Endothelial cell of umbilical vein (primary cell): ENCODE measurements around the gene LRP10. TPM values are rescaled to one million over a fixed set of nuclear protein-coding genes. Genes with fewer than 3 reads are reported as not detected.

Experiments used
- BruUV-seq: library from RNA; stranded (reverse); fragments of 400-500 nt; replicated peaks from 2 replicates; lab custom pipeline; 2021; lab: Mats Ljungman, UMichigan
- CTCF ChIA-PET: fragments of 300-600, 350-600 bp; sonication (Branson Sonifier 250); formaldehyde crosslinking; loops from one replicate; lab custom pipeline; 2021; ENCODE audit warnings: antibody characterized with exemption, inconsistent platforms; lab: Charles Lee
- POLR2A ChIA-PET: fragments of 300-600, 350-600 bp; sonication (Branson Sonifier 250); formaldehyde crosslinking; loops from one replicate; lab custom pipeline; 2021; ENCODE audit warnings: antibody characterized with exemption, inconsistent platforms; lab: Charles Lee
- DNase-seq: peaks from one replicate; pipeline ENCODE4 v3.0.0-alpha.2; 2011; ENCODE audit warnings: low read depth, low spot score
- FAIRE-seq: peaks from 2 replicates; lab custom pipeline; 2011; peaks lifted over from hg19 to GRCh38; lab: Jason Lieb, UNC
- H2AFZ ChIP-seq: 2 replicates; pipeline ENCODE4 v1.6.0; 2012; ENCODE audit warnings: low read depth, low read length, control low read depth, inconsistent platforms
- H3K27ac ChIP-seq: 2 replicates; pipeline ENCODE4 v1.5.1; 2011; ENCODE audit warnings: low read depth, mild to moderate bottlenecking, control low read depth, low read length, moderate library complexity; ENCODE audit not compliant: insufficient read depth
- H3K27me3 ChIP-seq, 2 experiments: 2 replicates each; pipeline versions ENCODE4 v1.6.0 to v1.6.1; 2011; ENCODE audit warnings: low read length in 2 of 2, mixed read lengths in 1 of 2; ENCODE audit not compliant: control insufficient read depth in 2 of 2, insufficient read depth in 2 of 2
- H3K36me3 ChIP-seq, 2 experiments: 2 replicates in 1 of 2; 3 replicates in 1 of 2; pipeline ENCODE4 v1.5.1; 2011; ENCODE audit warnings: low read length in 2 of 2, mild to moderate bottlenecking in 1 of 2, moderate library complexity in 1 of 2; ENCODE audit not compliant: control insufficient read depth in 2 of 2, insufficient read depth in 2 of 2; ENCODE audit errors: extremely low read depth in 1 of 2
- H3K4me1 ChIP-seq: 3 replicates; pipeline ENCODE4 v1.5.1; 2011; ENCODE audit warnings: mild to moderate bottlenecking, low read length; ENCODE audit not compliant: control insufficient read depth, insufficient read depth; ENCODE audit errors: extremely low read depth
- H3K4me2 ChIP-seq: 2 replicates; pipeline ENCODE4 v1.6.1; 2011; ENCODE audit warnings: low read length, control low read depth, mixed read lengths; ENCODE audit not compliant: insufficient read depth
- H3K4me3 ChIP-seq, 3 experiments: fragments of 200-600 bp in 1 of 3; sonication (generic), shearing (Covaris generic) in 1 of 3; replicated peaks in 1 of 3; 2 replicates each; pipeline ENCODE4 v1.5.1; 2011 to 2016; ENCODE audit warnings: control low read depth in 3 of 3, low read length in 3 of 3, mild to moderate bottlenecking in 2 of 3, inconsistent platforms in 1 of 3, low read depth in 1 of 3, moderate library complexity in 1 of 3; ENCODE audit not compliant: insufficient read depth in 1 of 3
- H3K79me2 ChIP-seq: 2 replicates; pipeline ENCODE4 v1.6.0; 2012; ENCODE audit warnings: low read length, inconsistent platforms; ENCODE audit not compliant: control insufficient read depth, insufficient read depth
- H3K9ac ChIP-seq: replicated peaks from 2 replicates; pipeline ENCODE3; 2011; ENCODE audit warnings: low read length, control low read depth; ENCODE audit not compliant: insufficient read depth; ENCODE audit errors: extremely low read depth
- H3K9me1 ChIP-seq: replicated peaks from 3 replicates; pipeline ENCODE4 v1.6.0; 2011; ENCODE audit warnings: mild to moderate bottlenecking, low read length; ENCODE audit not compliant: control insufficient read depth, insufficient read depth; ENCODE audit errors: extremely low read depth
- H3K9me3 ChIP-seq: replicated peaks from 2 replicates; pipeline ENCODE4 v1.5.1; 2012; ENCODE audit warnings: low read length, inconsistent platforms; ENCODE audit not compliant: control insufficient read depth, insufficient read depth
- H4K20me1 ChIP-seq: replicated peaks from 2 replicates; pipeline ENCODE3; 2011; ENCODE audit warnings: mild to moderate bottlenecking, low read length; ENCODE audit not compliant: control insufficient read depth, insufficient read depth; ENCODE audit errors: extremely low read depth
- EZH2 ChIP-seq: IDR thresholded peaks from 2 replicates; pipeline ENCODE4 v1.6.1; 2012; ENCODE audit warnings: borderline replicate concordance, low read depth, mild to moderate bottlenecking, moderate library complexity, low read length, inconsistent platforms; ENCODE audit not compliant: severe bottlenecking
- FOS ChIP-seq: IDR thresholded peaks from 2 replicates; pipeline ENCODE4 v1.6.1; 2011; ENCODE audit warnings: mild to moderate bottlenecking, low read length, moderate library complexity, borderline replicate concordance; ENCODE audit not compliant: insufficient read depth
- GATA2 ChIP-seq: IDR thresholded peaks from 2 replicates; pipeline ENCODE4 v1.7.0; 2011; ENCODE audit warnings: low read depth, mild to moderate bottlenecking, moderate library complexity, mixed read lengths, low read length; ENCODE audit not compliant: insufficient read length, insufficient read depth
- JUN ChIP-seq: IDR thresholded peaks from 2 replicates; pipeline ENCODE4 v1.6.1; 2011; ENCODE audit warnings: borderline replicate concordance, low read depth; ENCODE audit not compliant: insufficient read length, insufficient read depth
- MYC ChIP-seq: IDR thresholded peaks from one replicate; pipeline ENCODE4 v1.6.1; 2011; ENCODE audit warnings: mild to moderate bottlenecking, low read depth, low read length
- POLR2A ChIP-seq: IDR thresholded peaks from 2 replicates; pipeline ENCODE4 v1.6.1; 2012; ENCODE audit warnings: low read depth, mild to moderate bottlenecking, control low read depth, low read length
- POLR2AphosphoS5 ChIP-seq: IDR thresholded peaks from 2 replicates; pipeline ENCODE4 v1.6.1; 2012; ENCODE audit warnings: low read depth, mild to moderate bottlenecking, control low read depth, low read length, moderate library complexity; ENCODE audit not compliant: insufficient read depth
- dilution Hi-C: fragments of 300-500 bp; cut with MboI; formaldehyde crosslinking; loops from one replicate; pipeline ENCODE4 v1.15.0; 2019; ENCODE audit warnings: low sequenced_read_pairs; ENCODE audit not compliant: extremely low pct_ligation_motif_present
- intact Hi-C: fragments of 100-400 bp; cut with micrococcal nuclease; formaldehyde crosslinking; loops from one replicate; pipeline ENCODE4 v1.10.0; 2022
- polyA plus RNA-seq, 4 experiments: library from polyadenylated mRNA; depleted of rRNA in 3 of 4; stranded (reverse) in 3 of 4; unstranded in 1 of 4; fragments of >200 nt; gene quantifications; 2 replicates each; pipeline versions ENCODE4 v1.2.1 to v1.2.3, GENCODE V29; 2011 to 2012; ENCODE audit warnings: missing spikeins in 1 of 4
- total RNA-seq: library from RNA; stranded (reverse); gene quantifications from 2 replicates; pipeline ENCODE4 v1.2.3, GENCODE V29; 2021
- TF ChIP-seq, protein P1 (sequence below), 2 donors: IDR thresholded peaks; 1 replicate in 1 of 2; 2 replicates in 1 of 2; pipeline ENCODE4 v1.5.1; 2011; ENCODE audit warnings: low read length in 2 of 2, mild to moderate bottlenecking in 2 of 2, moderate library complexity in 2 of 2, control low read depth in 1 of 2, inconsistent platforms in 1 of 2, low read depth in 1 of 2; ENCODE audit not compliant: insufficient read depth in 1 of 2; ENCODE audit errors: extremely low read depth in 1 of 2
- TF ChIP-seq, protein P2 (sequence below): IDR thresholded peaks from 2 replicates; pipeline ENCODE4 v1.6.1; 2011; ENCODE audit not compliant: insufficient read depth, insufficient read length

The LRP10 gene
- total and polyA plus RNA-seq, 2 donors (not counting 3 experiments of a cell fraction or from before 2014, with no cell fraction given), result 123 to 157 TPM

DNA sequence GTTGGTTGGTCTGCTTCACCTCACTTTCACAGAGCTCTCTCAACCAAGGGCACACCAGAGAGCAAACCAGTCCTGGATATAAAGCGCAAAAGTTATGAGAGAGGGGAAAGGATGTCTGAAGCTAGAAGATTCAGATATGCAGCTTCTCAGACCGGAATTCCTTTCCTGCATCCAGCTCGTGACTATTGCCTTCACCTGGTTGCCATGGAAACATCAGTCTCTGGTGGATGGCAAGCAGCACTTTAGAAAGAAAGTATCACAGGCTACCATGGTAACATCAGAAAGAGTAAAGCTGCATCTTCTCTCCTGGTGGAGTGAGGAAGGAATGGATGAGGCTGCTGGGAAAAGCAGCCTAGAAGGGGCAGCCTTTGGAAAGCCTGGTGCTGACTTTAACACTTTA lies 25.2 kb downstream of the LRP10 start:
- DNase-seq (no peak), FAIRE-seq (no peak)
- dilution Hi-C loops (no loop called here), intact Hi-C loops (no loop called here)
- Histone ChIP-seq H3K9ac (no peak overlapping the region), H3K4me1 (no peaks in the 10 kb centered on the region), H3K4me2 (no peak overlapping the region), H4K20me1 (no peaks in the 10 kb centered on the region), H3K27ac (no peak overlapping the region), H3K4me3 (no peak overlapping the region), H3K36me3 (peaks cover 4 to 10% of the 10 kb centered on the region in 2 experiments), H3K9me3 (no peaks in the 10 kb centered on the region), H3K27me3 (no peaks in the 10 kb centered on the region), H3K79me2 (no peaks in the 10 kb centered on the region), H2AFZ (no peak overlapping the region), H3K9me1 (no peaks in the 10 kb centered on the region)
- CTCF ChIA-PET, result interaction anchor here (1.2 to 9.7 kb wide), 8 partner anchors 19 to 338 kb away, joined by 3 to 75 read pairs (median 4); partner anchors contain the start of gene LRP10
- TF ChIP-seq GATA2 (no peak), MYC (no peak), JUN (no peak), FOS (no peak), EZH2 (no peak), POLR2A (no peak), POLR2AphosphoS5 (no peak)
- TF ChIP-seq, protein P1, sequence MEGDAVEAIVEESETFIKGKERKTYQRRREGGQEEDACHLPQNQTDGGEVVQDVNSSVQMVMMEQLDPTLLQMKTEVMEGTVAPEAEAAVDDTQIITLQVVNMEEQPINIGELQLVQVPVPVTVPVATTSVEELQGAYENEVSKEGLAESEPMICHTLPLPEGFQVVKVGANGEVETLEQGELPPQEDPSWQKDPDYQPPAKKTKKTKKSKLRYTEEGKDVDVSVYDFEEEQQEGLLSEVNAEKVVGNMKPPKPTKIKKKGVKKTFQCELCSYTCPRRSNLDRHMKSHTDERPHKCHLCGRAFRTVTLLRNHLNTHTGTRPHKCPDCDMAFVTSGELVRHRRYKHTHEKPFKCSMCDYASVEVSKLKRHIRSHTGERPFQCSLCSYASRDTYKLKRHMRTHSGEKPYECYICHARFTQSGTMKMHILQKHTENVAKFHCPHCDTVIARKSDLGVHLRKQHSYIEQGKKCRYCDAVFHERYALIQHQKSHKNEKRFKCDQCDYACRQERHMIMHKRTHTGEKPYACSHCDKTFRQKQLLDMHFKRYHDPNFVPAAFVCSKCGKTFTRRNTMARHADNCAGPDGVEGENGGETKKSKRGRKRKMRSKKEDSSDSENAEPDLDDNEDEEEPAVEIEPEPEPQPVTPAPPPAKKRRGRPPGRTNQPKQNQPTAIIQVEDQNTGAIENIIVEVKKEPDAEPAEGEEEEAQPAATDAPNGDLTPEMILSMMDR (IDR thresholded peaks at IDR 0.05; ENCODE audit: extremely low read depth in 1 of 2, insufficient read depth in 1 of 2, low read depth in 1 of 2, low read length in 2 of 2), result no peak
- TF ChIP-seq, protein P2, sequence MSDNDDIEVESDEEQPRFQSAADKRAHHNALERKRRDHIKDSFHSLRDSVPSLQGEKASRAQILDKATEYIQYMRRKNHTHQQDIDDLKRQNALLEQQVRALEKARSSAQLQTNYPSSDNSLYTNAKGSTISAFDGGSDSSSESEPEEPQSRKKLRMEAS, result no peak
- no TSS peak for BruUV-seq
- POLR2A ChIA-PET, result no interaction called here
